EH (cell line): Measurements from ENCODE around the gene FAM221B.
A peak's percentile ranks its signal among the peaks of the same experiment; 100 is the strongest.

Source experiments
- DNase-seq: peaks from one replicate; pipeline ENCODE4 v3.0.0-alpha.2; 2015; ENCODE audit warnings: low read depth

The FAM221B gene

DNA sequence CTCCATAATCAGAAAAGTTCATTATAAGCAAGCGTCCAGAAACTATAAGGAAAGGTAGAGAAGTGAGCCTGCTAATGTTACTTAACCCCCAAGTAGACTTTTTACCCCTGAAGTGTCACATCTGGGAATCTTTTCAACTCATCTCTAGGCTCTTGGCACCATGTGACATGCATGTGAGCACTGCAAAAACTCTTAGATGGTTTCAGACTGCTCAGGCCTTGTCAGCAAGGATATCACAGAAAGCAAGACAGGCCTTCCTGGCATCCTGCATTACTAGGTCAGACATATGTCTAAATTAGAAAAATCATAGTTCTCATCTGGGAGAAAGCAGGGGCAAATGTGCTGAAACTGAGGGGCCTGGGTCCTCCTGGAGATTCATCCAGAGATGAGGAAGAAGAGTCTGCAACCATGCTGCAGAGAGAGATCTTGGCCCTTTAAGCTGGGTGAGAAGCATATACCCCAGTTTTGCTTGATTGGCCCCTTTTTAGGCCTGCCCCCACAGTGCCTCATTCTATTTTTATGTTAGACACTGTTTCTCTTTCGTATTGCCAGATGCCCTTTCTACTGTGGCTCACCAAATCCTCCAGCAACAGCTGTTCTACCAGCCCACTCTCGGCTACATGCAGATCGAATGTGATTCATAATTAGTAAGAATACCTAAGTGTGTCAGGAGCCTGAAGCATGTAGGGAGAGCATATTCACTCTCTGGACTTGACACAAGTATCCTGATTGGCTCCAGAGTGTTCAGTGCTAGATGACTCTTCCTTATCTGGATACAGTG lies 19.4 kb upstream of the FAM221B start:
- peak; percentile 88 for DNase-seq

- DNase-seq: no peak
Observed at GRCh38 chr9:35845824-35846771, 17.6 kb upstream of the FAM221B start.

DNA sequence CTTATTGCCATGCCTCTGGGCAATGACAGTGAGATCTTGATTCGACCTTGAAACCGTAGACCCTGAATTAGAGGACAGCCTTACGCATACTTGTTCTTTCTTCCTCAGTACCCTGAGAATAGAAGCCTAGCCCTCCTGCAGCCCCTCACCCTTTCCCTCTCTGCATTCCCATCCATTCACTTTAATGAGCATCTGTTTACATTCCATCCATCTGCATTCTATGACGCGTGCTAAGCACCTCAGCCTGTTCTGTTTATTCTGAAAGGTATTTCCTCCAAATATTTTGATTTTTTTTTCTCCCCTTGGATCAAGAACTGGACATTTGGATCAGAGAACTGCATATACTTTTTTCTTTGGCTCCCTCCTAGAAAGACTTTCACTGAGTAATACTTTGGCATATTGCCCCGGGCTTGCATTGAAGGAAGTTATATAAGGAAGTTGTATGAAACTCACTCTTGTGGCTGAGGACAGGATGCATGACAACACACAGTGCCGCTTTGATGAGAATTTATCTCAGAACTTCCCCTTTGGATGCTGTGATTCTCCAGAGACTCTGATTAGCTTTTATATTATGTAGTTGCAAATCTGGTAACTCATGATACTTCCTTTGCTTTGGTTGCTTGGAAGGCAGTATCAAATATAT lies 16.2 kb upstream of the FAM221B start:
- DNase-seq: peak; percentile 93

- no peak for DNase-seq
Observed at GRCh38 chr9:35842795-35843194, 14.3 kb upstream of the FAM221B start.

DNA sequence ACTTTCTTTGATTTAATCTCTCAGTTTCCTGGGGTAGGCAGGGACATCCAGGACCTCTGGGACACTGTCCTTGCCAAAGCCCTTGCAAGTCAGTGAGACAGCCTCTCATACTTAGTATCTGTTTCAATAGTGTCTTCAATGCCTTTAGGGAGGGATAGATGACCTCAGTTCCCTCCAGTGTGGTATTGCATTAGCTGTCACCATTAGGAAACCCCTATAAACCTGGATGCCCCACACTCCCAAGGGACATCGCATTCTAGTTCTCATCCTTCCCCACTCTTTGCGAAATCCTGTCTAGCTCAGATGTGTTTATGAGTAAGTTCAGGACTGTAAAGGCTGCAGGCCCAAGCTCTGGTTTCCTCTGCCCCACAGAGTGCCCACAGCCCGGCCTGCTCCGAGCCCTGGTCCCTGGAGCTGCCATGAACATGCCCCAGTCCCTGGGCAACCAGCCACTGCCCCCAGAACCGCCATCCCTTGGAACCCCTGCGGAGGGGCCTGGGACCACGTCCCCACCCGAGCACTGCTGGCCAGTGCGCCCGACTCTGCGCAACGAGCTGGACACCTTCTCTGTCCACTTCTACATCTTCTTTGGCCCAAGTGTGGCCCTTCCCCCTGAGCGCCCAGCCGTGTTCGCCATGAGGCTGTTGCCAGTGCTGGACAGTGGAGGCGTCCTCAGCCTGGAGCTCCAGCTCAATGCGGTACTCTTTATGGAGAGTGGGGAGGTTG lies 13.7 kb upstream of the FAM221B start:
- DNase-seq: no peak

GRCh38 chr9:35841645-35841900 lies 13.0 kb upstream of the FAM221B start:
- no peak for DNase-seq

DNA sequence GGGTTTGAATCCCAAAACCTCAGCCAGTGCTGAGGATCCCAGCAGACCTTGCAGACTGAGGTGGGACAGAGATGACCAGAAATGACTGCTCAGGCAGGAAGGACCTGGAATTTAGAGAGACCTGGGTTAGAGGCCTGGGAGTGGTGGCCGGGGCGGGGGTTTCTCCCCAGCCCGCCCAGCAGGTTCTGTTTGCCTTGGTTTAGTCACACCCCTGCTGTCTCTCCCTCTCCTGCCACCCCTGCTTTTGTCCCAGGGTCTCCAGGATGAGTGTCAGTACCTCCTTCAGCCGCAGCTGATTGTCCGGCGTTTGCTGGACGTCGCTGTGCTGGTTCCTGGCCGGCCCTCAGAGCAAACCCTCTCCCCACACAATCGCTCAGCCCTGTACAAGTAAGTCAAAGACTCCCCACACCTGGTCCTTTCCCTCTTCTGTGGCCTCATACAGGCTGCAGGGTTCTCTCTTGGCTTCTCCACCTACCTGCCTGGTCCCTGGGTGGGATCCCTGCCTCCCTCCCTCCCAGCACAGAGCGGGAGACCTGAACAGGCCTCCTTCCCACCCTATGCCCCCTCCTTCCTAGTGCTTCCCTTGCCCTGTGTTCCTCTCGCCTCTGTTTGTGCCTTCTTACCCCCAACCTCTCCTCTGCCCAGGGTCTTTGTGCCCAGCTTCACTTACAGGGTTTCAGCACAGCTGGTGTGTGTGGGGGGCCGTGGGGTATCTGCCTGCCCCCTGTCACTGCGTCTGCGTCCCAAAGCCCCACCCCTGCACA lies 12.5 kb upstream of the FAM221B start:
- no peak for DNase-seq

DNA sequence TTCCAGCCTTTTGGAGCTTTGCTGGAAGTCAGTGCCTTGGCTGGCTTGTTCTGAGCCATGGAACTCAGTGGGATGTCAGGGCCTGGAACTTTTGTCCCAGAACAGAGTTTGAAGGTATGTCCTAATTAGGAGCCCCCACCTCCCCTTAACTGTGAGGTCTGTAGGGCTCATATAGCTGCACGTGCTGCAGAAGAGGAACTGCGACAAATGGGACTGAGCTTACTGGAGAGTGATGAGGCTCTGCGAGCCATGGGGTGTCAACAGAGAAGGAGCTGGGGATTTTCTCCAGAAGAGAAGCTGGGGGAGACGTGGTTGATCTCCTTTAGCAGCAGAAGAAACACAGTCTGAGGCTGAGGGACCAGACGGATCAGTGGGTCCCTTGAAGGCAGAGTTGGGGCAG lies 11.4 kb upstream of the FAM221B start:
- DNase-seq: no peak

DNA sequence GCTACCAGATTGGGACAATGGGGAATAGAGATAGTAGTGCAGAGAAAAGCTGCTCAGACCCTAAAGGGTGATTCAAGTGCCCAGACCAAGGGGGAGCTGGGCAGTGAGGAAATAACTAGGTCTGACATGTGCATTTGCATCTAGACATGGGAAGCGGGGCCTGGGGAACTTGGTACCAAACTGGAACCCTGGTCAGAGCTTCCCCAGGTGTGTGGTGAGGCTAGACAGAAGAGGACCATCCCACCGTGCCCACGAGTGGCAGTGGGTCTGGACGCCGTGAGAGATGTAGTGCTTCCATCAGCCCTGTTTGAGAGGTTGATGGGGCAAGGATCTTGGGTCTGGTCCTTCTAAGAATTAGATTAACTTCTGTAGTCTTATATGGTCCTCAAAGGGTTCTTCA lies 8.1 kb upstream of the FAM221B start:
- no peak for DNase-seq

DNA sequence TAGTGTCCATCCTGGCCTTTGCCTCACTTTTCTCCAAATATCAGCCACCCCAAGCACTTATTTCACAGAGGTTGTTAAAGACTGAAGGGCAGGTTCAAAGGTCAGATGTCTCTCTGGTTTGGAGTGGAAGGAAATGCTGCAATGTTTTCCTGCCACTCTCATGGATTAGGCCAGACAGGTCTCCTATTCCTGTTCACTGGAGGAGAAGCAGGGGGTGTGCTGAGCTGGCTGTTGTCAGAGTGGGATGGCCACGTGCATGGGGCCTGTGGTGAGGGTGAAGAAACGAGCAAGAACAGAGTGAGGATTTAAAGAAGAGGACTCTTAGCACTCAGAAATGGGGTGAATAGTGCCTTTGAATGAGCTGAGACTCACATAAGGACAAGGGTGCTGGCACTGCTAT lies 7.2 kb upstream of the FAM221B start:
- DNase-seq: no peak

GRCh38 chr9:35835216-35835632 lies 6.7 kb upstream of the FAM221B start:
- no peak for DNase-seq

DNA sequence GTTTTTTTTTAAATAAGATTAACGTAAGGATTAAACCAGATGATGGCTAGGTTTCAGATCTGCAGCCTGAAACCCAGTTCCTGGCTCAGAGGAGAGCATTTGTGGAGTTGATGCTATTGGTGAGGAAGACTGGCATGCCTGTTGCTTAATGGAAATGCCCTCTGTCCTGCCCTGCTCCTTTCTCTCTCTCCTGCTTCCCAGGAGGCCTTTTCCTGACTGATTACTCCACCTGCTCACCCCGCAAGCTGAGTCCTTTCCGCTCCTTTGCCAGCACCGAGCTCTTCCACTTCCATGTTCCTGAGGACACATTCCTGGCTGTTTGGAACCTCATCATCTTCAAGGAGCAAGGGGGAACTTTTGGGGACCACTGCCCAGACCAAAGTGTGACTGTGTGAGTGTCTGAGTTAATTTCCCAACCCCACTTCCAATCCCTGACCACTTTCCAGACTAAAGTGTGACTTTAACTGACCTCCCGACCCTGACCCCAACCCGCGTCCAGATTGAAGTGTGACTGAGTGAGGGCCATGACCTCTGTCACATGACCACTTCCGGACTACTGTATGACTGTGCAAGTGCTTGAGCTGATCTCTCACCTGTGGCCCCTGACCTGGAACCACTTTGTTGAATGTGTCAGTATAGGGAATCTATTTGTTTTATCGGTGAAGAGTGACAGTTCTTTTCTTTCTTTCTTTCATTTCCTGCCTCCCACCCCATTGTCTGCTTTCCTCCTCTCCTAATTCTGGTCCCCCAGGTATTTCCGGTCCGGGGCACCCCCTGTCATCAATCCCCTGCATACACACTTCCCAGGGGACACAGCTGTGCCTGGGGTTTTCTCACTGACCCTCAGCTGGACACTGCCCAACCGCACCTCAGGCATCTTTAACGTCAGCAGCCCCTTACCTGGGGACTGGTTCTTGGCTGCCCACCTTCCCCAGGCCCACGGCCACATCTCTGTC lies 6.0 kb upstream of the FAM221B start:
- DNase-seq: no peak

GRCh38 chr9:35832814-35833213 lies 4.3 kb upstream of the FAM221B start:
- no peak for DNase-seq

GRCh38 chr9:35831040-35831439 lies 2.5 kb upstream of the FAM221B start:
- DNase-seq: no peak

- no peak for DNase-seq
Observed at GRCh38 chr9:35829764-35830096, 1.2 kb upstream of the FAM221B start.

- peak; percentile 92 for DNase-seq
Observed at GRCh38 chr9:35829084-35829763, 692 bp upstream of the FAM221B start, which contains the start of gene TMEM8B. TSS of gene TMEM8B (plus strand) at chr9:35829228. CDS start at chr9:35829448, 220 bp downstream.

DNA sequence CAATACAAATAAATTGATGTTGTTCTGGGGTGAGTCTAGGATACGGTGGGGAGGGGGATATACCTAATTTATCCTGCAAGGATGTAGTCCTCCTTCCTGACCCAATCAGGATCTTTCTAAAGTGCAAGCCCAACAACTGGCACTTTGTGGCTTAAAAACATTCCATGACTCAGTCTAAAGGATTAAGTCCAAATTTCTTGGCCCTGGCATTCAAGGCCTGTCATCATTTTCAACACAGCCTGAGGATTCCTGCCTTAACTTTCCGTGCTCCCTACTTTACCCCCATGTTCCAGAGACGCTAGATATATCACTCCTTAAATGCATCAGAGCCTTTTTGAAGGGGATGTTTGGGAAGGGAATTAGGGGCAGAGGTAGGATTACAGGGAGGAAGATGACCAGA lies 1.0 kb downstream of the FAM221B start:
- peak; percentile 71 for DNase-seq

DNA sequence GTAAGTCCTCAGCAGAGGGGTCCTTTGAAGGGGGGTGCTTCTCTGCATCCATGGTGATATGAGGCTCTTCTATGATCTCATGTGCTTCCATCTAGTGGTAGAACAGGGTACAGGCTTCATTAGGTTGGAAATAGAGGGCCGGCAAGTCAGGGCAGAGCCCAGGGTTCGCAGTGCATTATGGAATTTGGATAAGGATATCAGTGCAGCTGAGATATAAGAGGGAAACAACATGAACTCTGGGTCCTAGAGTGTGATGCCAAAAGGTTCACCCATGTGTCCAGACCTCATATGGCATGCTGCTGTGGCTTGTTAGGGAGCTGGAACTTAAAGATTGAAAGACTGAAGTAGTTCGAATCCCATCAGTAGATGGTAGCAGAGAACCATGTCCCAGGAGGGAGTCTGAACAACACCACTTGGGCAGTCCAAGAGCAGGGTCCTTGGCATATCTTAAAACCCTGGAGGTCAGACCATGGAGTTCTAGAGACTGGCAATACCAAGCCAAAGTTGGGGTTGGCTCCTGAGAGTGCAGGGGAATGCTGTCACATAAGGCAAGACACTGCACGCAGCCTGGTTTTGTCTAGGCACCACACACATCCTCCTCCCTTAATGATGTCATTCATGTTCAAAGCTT lies 2.3 kb downstream of the FAM221B start:
- DNase-seq: peak; percentile 75

DNA sequence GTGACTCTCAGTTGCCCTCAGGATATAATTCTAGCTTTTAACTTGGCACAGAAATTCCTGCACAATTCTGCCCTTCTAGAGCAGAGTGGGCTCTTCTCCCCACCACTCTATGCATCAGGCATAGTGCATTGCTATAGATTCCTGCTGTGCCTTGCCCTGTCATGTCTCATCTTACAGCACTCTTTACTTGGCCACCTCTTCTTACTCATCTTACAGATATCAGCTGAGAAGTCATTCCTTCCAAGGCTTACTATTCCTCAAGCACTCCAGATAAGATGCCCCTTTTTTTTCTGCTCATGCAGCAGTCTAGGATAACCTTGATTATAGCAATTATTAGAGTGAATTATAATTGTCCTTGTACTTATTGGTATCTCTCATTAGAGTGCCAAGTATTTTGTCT lies 5.6 kb downstream of the FAM221B start:
- no peak for DNase-seq
